Dermis blood vessel endothelial cell (primary cell): Measurements from ENCODE around the gene MARCOL. TPM values are rescaled to one million over a fixed set of nuclear protein-coding genes. Genes with fewer than 3 reads are reported as not detected.

Experiments
- DNase-seq: peaks from one replicate; pipeline ENCODE4 v3.0.0; 2010
- total RNA-seq: library from RNA; depleted of rRNA; stranded (reverse); fragments of >200 nt; gene quantifications from 2 replicates; pipeline ENCODE4 v1.2.3, GENCODE V29; 2014

The MARCOL gene, protein sequence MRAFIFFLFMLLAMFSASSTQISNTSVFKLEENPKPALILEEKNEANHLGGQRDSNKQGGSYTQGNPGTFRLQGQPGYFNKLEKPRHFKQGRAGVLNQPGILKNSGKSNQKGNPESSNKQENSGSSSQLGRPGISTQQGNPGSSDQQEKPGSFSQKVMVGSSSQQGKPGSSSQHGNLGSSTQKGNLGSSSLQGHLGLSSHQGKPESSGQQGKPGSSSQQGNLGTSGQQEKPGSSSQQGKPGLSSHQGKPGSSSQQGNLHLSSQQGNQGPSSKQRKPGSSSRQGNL
- not detected in 2 replicates for total RNA-seq

DNA sequence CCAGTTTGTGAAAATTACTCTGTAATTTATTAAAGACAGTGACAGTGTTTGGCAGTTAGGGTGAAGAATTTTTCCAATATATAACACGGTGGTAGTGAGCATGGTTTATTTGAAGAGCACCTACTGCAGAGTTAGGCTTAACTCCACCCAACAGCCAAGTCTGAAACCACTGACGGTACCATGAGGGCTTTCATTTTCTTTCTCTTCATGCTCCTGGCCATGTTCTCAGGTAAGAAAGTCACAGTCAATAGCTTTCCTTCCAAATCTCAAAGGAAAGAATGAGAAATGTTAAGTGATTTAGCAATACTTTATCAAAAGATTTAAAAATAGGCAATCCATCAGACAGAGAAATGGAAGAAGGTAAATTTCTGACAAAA is at the start of gene MARCOL:
Gene MARCOL (plus strand): TSS at position 108 of the 377 bp plus-strand sequence. CDS start 73 bp downstream, at position 181.
- no peak for DNase-seq

DNA sequence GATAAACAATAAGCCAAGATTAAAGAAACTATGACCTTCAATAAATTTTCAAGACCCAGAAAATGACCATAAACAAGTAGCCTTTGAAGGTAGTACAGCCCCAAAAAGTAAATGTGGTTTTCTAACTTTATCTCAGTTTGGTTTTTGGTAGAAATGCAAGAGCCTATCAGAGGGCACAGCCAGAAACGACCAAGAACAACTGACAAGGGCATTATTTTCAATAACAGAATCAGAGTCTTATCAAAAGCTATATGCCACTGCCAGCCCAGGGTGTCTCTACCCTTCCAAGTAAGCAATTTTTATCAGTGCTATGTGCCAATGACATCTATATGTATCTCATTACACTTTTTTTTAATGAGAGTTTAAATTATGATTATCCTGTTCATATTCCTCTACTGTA is 47.3 kb upstream of the MARCOL start:
- no peak for DNase-seq

DNA sequence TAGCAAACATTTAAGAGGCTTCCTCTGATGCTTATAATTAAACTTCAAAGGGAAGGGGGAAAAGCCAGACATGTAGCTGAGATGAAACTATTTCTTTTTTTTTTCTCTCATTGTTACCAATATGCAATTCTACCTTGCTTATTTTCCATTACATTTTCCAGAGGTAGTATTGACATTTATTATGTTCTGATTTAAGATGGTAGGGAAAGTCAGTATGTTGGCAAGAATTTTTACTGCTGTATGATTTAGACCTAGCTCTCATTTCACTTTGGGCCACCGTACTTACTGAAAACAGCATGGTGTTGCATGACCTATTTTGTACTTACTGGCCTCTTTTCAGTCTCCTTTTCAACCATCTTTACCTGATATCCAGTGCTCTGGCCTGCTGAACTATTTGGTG is 45.1 kb upstream of the MARCOL start:
- DNase-seq = no peak

DNA sequence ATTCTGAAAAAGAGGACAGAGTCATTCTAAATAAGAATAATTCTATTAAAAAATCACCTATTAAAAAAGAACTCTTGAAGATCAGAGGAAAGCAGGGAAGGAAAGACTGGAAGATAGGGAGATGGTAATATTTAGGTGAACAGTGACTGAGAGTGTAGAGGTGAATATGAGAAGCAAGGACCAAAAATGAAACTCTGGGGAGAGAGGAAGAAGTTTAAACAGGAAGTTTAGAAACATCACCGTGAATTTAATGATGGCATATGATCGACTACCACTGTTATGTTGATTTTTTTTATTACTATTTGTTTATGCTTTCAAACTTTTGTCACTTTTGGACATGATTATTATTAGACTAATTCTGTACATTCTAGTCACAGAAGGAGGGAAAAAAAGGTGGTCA is 37.2 kb upstream of the MARCOL start:
- DNase-seq = no peak

GRCh38 chr5:148202531-148203203 is 35.7 kb upstream of the MARCOL start, which contains the start of gene SPINK6:
Gene SPINK6 (plus strand): TSS chr5:148203042. CDS start chr5:148203097, 55 bp downstream.
- DNase-seq = no peak

GRCh38 chr5:148205044-148205806 is 33.1 kb upstream of the MARCOL start:
- DNase-seq = no peak

- DNase-seq = no peak
These were observed 32.5 kb upstream of the MARCOL start for GRCh38 chr5:148205865-148206264.

GRCh38 chr5:148206620-148207019 is 31.7 kb upstream of the MARCOL start:
- DNase-seq = no peak

- no peak for DNase-seq
These were observed 30.1 kb upstream of the MARCOL start for GRCh38 chr5:148208226-148208625.

DNA sequence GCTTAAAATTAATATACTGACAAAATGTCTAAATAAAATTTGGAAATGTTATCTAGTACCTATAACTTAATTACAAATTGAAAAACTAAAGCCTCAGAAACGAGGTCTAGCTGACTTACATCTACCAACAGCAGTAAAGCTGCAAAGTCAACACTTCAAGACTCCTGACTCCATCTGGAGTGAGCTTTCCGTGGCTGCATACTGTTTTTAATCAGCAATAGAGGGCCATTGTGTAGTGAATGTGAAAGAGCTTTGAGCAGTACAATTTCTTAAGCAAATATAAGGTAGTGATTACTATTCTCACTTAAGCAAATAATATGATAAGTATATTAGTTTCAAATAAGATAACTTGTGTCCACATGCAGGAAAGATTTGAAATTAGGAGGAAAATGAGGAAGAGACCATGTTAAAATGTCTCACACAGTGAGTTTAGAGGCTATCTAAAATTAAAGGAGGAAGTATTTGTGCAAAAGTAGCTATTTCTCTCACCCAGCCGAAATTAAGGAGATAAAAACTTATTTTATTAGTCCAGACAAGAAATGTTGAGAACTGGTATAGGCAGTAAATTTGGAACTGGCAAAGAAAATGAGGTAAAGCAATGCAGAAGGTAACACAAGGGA is 29.1 kb upstream of the MARCOL start:
- DNase-seq = no peak

DNA sequence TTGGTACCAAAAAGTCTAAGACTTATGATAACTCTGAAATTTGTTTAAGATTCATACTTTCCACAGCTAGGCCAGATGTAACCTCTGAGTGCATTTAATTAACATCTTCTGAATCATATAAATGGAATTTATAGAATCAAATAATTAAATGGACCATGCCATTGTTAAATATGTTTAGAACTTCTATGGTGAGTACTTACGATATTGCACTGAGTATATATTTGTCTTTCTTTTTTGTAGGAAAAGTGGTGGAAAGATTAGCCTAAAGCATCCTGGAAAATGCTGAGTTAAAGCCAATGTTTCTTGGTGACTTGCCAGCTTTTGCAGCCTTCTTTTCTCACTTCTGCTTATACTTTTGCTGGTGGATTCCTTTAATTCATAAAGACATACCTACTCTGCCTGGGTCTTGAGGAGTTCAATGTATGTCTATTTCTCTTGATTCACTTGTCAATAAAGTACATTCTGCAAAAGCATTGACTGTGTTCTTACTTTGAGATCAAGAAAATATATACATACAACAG is 23.6 kb upstream of the MARCOL start:
- no peak for DNase-seq

DNA sequence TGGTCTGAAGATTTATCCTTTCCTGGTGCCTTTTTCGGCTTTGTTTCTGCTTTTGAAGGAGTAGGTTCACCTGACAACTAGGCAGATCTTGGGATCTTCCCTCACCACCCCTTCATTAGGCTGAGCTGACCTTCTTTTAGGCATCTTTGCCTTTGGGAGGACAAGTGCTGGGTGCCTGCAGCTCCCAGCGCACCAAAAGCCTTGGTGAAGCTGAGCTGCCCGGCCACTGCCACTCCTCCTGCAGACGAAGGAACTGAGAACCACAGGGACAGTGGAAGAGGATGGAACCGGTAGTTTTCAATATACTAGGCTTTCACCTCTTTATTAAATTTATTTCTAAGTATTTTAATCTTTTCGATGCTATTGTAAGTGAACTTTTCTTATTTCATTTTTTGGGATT is 16.8 kb upstream of the MARCOL start:
- no peak for DNase-seq

GRCh38 chr5:148224117-148224742 is 14.1 kb upstream of the MARCOL start:
- no peak for DNase-seq

DNA sequence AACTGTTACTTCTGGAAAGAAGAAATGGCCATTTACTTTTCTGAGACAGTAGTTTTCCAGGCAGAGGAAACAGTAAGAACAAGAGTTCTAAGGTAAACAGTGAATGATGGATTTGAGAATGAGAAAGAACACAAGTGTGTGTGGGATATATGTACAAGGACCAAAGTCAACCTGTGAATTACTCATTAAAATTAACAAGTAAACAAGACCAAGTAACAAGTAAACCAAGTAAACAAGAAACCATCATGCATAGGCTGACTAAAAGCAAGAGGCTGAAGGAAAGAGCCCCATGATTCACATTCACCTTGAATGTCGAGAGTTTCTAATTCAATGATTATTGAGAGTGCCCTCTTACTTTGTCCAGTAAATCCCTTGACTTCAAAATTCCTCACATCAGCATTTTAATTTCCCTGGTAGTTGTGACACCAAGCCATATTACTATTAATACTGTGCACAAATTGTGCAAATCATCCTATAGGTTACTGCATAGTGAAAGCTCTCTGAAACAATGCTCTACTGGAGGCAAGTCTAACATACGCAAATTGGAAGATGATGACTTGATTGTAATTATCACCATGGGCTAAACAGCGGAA is 9.8 kb upstream of the MARCOL start:
- no peak for DNase-seq

DNA sequence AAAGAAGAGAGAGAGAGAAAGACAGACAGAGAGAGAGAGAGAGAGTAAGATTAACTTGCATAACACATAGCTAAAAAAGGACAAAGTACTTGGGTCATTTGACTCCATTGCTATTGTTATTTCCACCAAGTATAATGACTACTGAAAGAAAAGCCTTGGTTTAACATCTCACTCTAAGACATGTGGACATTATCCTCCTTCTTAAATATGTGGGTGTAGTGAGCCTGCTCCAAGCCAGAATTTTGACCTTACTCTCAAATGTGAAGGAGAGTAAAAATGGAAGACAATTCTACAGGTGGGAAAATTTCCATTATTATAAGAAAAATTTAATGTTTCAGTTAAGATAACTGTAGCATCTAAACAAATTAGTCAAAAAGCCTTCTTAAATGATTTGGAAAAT is 8.5 kb upstream of the MARCOL start:
- DNase-seq = no peak

- no peak for DNase-seq
These were observed 8.1 kb upstream of the MARCOL start for GRCh38 chr5:148230240-148230639.

GRCh38 chr5:148237785-148238417 is 424 bp upstream of the MARCOL start:
- no peak for DNase-seq

DNA sequence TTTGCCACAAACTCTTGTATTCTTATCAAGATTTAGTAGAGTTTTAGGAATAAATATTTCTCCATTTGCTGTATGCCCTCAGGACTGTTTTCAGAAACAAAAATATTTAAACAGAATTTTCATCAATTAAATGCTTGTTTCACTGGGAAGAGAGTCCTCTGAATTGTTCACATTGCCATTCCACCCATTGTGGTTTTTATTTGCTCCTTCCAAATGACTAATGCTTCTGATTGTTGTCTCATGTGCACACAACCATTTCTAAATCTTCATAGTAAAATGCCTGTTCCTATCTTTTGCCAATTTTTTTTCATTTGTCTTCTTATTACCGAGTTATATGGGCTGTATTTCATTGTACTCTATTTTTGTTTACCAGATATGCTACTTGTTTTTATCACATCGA is 10.6 kb downstream of the MARCOL start:
- no peak for DNase-seq

DNA sequence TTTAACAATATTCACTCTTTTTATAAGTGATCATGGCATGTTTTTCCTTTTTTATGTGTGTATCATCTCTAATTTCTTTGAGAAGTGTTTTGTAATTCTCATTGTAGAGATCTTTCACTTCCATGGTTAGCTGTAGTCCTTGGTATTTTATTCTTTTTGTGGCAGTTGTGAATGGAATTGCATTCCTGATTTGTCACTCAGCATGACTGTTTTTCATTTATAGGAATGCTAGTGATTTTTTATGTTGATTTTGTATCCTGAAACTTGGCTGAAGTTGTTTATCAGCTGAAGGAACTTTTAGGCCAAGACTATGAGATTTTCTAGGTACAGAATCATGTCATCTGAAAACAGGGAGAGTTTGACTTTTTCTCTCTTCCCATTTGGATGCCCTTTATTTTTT is 17.1 kb downstream of the MARCOL start:
- no peak for DNase-seq

GRCh38 chr5:148259288-148259687 is 21.0 kb downstream of the MARCOL start:
- DNase-seq = no peak

DNA sequence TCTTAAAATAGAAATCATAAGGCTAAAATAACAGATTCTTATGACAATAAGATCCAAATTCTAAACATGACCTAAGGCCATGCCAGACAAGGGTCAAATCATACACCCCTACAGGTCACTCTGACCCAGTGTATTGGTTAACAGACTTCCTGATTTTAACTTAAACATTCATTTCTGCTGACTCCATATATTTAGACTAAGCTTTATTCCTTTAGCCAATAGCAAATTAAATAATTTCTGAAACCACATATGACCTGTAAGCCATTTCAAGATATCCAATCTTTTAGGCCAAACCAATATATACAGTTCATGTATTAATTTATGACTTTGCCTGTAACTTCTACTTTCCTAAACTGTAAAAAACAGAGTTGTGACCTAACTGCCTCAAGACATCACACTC is 22.9 kb downstream of the MARCOL start:
- no peak for DNase-seq

- DNase-seq = no peak
These were observed 29.6 kb downstream of the MARCOL start for GRCh38 chr5:148267962-148268361.
